Stimulated activated CD4-positive, alpha-beta T cell treated with anti-CD3 and anti-CD28 coated beads, Interleukin-15, amount 100 ng/mL, for 1 hour (primary cell): ENCODE measurements around the gene C2orf69.

Experiments used
- DNase-seq, 2 donors: peaks; one replicate each; pipeline ENCODE4 v3.0.0-alpha.2; 2020; ENCODE audit warnings: low read depth in 1 of 2, low spot score in 1 of 2

C2orf69 gene

DNA sequence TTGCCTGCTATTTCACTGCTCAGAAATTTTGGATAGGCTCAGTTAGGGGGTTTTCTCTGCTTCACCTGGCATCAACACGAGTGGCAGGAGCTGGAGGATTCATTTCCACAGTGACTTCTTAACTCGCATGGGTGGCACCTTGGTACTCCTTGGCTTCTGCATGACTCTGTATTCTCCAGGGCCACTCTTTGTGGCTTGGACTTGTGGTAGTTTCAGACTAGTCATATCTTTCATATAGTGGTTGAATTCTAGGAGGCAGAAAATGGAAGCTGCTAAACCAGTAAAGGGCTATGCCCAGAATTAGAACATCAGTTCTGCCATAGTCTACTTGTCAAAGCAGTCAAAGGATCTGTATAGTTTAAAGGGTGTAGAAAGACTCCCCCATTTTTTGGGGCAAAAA is 51.1 kb downstream of the C2orf69 start:
- no peak for DNase-seq

DNA sequence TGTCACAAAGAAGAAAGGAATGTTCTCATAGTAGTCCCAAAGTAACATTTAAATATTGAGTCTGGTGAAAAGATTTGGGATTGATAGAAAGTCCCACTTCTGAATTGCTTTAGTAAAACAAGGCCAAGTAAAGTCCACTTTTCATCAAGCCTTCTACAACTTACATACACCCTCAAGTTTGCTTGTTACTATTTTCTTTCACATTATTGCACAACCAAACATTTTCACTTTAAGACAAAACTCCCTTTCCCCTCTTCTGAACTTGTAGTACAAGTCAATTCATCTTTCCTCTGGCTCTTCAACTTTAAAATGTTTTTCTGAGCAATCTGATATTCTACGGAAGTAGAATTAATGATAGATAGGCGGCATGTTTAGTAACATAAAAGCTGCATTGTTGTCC is 55.3 kb downstream of the C2orf69 start:
- no peak for DNase-seq

- DNase-seq = no peak
Measured at GRCh38 chr2:199966976-199967375, 55.9 kb downstream of the C2orf69 start.

DNA sequence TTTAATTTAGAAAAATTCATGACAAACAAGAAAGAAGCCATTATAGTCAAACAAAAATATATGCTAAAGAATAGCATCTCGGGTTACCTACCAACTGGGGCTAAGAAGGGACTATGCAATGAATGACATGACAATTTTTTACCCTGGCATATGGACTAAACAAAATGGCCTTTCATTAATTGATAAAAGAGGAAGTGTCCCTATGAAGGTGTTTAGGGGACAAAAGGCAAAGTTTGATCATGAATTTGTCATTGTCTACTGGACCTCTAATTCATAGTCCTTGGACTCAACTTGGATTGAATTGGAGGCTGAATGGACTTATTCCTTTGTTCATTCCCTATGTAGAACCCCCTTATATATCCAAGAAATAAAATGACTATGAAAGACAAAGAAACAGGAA is 57.0 kb downstream of the C2orf69 start:
- no peak for DNase-seq

DNA sequence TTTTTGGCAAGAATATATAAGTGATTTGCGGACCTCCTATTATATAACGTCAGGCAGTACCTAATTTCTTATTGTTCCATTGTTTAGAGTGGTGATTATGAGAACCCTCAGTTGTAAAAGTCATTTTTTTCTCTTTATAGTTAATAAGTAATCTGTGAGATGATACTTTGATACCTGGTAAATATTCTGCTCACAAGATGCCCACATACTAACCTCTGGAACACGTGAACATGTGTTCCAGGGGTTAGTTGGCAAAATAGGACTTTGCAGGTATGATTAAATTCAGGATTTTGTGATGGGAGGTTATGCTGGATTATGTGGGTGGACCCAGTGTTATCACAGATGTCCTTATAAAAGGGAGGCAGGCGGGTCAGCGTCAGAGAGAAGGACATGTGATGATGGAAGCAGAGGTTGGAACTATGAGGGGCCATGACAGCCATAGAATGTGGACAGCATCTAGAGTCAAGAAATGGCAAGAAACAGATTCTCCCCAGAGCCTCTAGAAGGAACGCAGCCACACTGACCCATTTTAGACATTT is 61.1 kb downstream of the C2orf69 start:
- no peak for DNase-seq

- DNase-seq = no peak
Measured at GRCh38 chr2:199973703-199974102, 62.6 kb downstream of the C2orf69 start.

GRCh38 chr2:199975273-199975895 is 64.3 kb downstream of the C2orf69 start:
- DNase-seq = no peak
